ENCODE data around the gene TMEM221.

Gene TMEM221

DNA sequence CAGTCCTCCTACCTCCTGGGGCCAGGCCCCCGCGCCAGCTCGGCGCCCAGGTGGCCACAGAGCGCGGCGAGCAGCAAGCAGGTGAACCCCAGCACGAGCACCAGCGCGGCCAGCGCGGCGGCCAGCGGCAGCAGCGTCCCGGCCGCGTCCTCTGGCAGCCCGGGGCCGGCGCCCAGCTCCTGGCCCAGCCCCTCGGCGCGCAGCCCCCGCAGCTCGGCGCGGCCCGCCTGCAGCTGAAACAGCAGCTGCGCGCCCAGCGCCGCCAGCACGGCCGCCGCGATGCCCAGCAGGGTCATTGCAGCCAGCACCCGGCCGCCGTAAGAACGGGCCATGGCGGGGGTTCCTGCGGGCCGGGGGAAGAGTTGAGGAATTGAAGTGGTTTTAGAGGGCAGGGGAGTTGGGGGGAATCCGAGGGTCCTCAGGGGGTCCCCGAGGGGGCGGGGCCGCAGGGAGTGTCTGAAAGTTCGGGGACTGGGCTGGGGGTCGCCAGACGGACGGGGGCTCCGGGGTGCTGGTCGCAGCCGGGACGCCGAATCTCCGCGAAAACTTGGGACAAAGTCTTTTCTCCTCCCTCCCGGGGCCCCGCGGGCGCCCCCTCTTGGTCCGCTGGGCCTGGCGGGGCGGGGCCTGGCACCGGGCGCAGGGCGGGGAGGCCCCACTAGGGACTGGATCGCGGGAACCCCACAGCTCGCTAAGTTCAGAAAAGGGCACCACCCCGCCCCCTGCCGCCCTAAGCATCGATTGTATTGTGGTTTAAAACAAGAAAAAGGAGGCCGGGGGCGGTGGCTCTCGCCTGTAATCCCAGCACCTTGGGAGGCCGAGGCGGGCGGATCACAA, at the start of gene TMEM221:
Gene TMEM221, minus strand, starts transcription at position 538 of the 837 bp plus-strand sequence. Its CDS starts 206 bp downstream, at position 332.
- in situ Hi-C loops (cut with MboI; ENCODE audit: low pct_unique_long_range_greater_than_20kb, low sequenced_read_pairs, unreplicated experiment), result no loop called here
- peak; percentile 79 for DNase-seq (ENCODE audit: low spot score)
- TF ChIP-seq, protein P1, sequence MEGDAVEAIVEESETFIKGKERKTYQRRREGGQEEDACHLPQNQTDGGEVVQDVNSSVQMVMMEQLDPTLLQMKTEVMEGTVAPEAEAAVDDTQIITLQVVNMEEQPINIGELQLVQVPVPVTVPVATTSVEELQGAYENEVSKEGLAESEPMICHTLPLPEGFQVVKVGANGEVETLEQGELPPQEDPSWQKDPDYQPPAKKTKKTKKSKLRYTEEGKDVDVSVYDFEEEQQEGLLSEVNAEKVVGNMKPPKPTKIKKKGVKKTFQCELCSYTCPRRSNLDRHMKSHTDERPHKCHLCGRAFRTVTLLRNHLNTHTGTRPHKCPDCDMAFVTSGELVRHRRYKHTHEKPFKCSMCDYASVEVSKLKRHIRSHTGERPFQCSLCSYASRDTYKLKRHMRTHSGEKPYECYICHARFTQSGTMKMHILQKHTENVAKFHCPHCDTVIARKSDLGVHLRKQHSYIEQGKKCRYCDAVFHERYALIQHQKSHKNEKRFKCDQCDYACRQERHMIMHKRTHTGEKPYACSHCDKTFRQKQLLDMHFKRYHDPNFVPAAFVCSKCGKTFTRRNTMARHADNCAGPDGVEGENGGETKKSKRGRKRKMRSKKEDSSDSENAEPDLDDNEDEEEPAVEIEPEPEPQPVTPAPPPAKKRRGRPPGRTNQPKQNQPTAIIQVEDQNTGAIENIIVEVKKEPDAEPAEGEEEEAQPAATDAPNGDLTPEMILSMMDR (IDR thresholded peaks at IDR 0.05; ENCODE audit: extremely low read depth, insufficient read depth, missing control alignments), result peak; percentile 55

DNA sequence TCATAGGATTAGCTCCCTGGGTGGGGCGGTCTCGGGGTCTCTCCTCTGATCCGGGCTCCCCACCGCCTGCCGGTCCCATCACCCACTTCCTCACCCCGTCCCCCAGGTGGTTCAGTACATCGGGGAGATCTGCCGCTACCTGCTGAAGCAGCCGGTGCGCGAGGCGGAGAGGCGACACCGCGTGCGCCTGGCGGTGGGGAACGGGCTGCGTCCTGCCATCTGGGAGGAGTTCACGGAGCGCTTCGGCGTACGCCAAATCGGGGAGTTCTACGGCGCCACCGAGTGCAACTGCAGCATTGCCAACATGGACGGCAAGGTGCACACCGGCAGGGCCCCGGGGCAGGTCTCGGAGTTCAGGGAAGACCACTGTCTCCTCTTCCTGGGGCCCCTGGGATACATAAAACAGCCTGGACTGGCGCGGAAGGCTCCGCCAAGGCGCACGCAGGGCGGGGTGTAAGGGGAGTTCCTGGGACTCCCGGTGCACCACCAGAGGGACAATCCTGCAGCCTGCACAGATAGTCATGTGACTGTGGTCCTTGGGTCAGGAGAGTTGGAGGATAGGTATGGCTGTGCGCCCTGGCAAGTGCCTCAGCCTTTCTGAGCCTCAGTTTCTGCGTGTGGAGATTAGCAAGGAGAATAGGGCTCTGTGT, 48.8 kb upstream of the TMEM221 start:
- no peak for DNase-seq (ENCODE audit: low spot score)
- in situ Hi-C loops (cut with MboI; ENCODE audit: low pct_unique_long_range_greater_than_20kb, low sequenced_read_pairs, unreplicated experiment), result no loop called here
- TF ChIP-seq, protein P1 (IDR thresholded peaks at IDR 0.05; ENCODE audit: extremely low read depth, insufficient read depth, missing control alignments), result no peak

DNA sequence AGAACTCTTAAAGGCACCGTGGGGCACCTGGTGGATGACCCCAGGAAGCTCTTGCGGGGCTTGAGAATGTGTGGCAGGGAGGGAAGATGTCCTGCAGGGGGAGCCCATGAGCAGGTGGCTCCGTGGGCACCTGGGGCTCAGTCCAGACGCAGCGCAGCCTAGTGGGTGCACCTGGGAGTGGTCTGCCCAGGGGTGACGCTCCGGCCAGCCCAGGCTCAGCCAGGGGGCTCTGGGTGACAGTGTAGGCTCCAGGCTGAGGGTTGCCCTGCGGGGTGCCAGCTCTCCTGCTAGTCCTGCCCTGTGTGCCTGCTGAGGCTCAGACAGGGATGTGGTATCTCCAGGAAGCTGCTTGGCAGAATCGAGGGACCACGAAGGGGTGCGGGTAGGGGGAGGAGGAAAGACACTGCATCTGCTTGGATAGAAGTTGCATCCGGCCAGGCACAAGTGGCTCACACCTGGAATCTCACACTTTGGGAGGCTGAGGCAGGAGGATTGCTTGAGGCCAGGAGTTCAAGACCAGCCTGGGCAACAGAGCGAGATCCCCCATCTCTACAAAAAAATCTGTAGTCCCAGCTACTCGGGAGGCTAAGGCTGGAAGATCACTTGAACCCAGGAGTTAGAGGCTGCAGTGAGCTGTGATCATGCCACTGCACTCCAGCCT, 48.0 kb upstream of the TMEM221 start:
- DNase-seq (ENCODE audit: low spot score), result peak; percentile 92
- in situ Hi-C loops (cut with MboI; ENCODE audit: low pct_unique_long_range_greater_than_20kb, low sequenced_read_pairs, unreplicated experiment), result no loop called here
- TF ChIP-seq, protein P1 (IDR thresholded peaks at IDR 0.05; ENCODE audit: extremely low read depth, insufficient read depth, missing control alignments), result peak; percentile 98

DNA sequence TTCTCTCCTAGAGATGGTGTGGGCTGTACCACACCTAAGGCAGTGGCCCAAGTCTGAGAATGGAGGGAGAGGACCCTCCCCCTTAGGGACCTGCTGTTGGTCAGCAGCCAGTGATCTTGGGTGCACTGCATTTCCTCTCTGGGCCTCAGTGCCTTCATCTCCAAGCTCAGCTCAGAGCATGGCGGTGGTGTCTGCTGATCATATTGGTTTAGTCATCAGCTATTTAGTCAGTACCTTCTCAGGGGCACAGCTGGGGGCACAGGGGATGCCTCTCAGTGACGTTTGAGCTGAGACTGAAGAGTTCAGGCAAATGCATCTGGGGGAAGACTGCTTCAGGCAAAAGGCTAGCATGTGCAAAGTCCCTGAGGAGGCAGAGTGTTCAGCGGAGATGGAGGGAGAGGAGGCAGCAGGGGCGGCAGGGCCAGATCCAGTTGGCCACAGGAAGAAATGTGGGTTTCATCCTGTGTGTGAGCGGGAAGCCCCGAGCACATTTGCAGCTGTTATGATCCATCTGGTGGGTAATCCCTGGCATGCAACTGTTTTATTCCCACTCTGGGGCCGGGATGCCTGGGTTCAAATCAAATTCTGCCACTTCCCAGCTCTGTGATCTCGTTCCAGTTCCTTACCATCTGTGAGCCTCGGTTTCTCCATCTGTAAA, 47.3 kb upstream of the TMEM221 start:
- in situ Hi-C loops (cut with MboI; ENCODE audit: low pct_unique_long_range_greater_than_20kb, low sequenced_read_pairs, unreplicated experiment), result no loop called here
- DNase-seq (ENCODE audit: low spot score), result no peak
- TF ChIP-seq, protein P1 (IDR thresholded peaks at IDR 0.05; ENCODE audit: extremely low read depth, insufficient read depth, missing control alignments), result no peak

DNA sequence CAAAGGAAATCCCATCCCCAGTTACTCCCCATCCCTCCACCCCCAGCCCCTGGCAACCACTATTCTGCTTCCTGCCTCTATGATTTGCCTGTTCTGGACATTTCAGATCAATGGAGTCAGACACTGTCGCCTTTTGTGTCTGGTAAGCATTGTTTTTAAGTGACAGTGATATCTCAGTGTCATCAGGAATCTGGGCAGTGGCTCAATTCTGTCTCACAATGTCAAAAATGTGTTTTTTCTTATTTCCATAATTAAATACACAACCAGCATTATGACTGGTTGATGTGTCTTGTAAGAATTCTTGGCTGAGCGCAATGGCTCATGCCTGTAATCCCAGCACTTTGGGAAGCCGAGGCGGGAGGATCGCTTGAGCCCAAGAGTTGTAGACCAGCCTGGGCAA, 42.8 kb upstream of the TMEM221 start:
- TF ChIP-seq, protein P1 (IDR thresholded peaks at IDR 0.05; ENCODE audit: extremely low read depth, insufficient read depth, missing control alignments), result no peak
- in situ Hi-C loops (cut with MboI; ENCODE audit: low pct_unique_long_range_greater_than_20kb, low sequenced_read_pairs, unreplicated experiment), result no loop called here
- no peak for DNase-seq (ENCODE audit: low spot score)

DNA sequence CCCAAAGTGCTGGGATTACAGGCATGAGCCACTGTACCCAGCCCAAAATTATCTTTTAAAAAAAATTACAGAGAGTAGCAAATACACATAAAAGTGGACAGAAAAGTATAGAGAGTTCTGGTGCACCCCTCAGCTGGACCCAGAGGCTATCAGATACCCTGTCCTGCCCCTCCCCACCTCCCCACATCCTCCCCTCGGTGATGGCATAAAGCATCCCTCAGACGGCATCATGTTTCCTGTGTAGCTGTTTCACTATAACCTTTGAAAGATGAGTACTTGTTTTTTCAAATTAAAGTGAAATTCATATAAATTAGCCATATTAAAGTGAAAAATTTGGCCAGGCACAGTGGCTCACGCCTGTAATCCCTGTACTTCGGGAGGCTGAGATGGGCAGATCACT, 41.9 kb upstream of the TMEM221 start:
- TF ChIP-seq, protein P1 (IDR thresholded peaks at IDR 0.05; ENCODE audit: extremely low read depth, insufficient read depth, missing control alignments), result no peak
- no peak for DNase-seq (ENCODE audit: low spot score)

More for the DNA sequence above, 41.9 kb upstream of the TMEM221 start:
- in situ Hi-C loops (cut with MboI; ENCODE audit: low pct_unique_long_range_greater_than_20kb, low sequenced_read_pairs, unreplicated experiment), result no loop called here

Data from GM13977 (cell line).